CD4-positive, alpha-beta T cell (primary cell): ENCODE data around the gene CTTNBP2. TPM values are rescaled to one million over a fixed set of nuclear protein-coding genes. Genes with fewer than 3 reads are reported as not detected.
A peak's percentile ranks its signal among the peaks of the same experiment; 100 is the strongest.

ENCODE experiments used
- ATAC-seq: fragments of 200-7000 bp; cut with Tn5 transposase; one replicate; pipeline ENCODE4 v1.10.0; 2022; ENCODE audit warnings: mild to moderate bottlenecking; ENCODE audit not compliant: poor library complexity
- CTCF ChIA-PET: fragments of 350-600 bp; sonication (Branson Sonifier 250); formaldehyde crosslinking; loops from one replicate; lab custom pipeline; 2021; ENCODE audit warnings: antibody characterized with exemption, inconsistent platforms; lab: Charles Lee
- POLR2A ChIA-PET: fragments of 350-600 bp; sonication (Branson Sonifier 250); formaldehyde crosslinking; loops from one replicate; lab custom pipeline; 2021; ENCODE audit warnings: antibody characterized with exemption, inconsistent platforms; lab: Charles Lee
- DNase-seq, 14 experiments: peaks; one replicate each; pipeline ENCODE4 v3.0.0-alpha.2; 2013 to 2020; ENCODE audit warnings: mixed read lengths in 2 of 14
- H3K27ac ChIP-seq, 2 donors: one replicate each; pipeline versions ENCODE4 v1.5.1 to v1.7.0; 2013; ENCODE audit warnings: low read length in 2 of 2, low read depth in 1 of 2, mild to moderate bottlenecking in 1 of 2
- H3K27me3 ChIP-seq, 2 experiments: 1 replicate in 1 of 2; 2 replicates in 1 of 2; pipeline versions ENCODE4 v1.6.1 to v1.7.0; 2013; ENCODE audit warnings: low read length in 2 of 2, control low read depth in 1 of 2, mild to moderate bottlenecking in 1 of 2, moderate library complexity in 1 of 2; ENCODE audit not compliant: insufficient read depth in 2 of 2, control insufficient read depth in 1 of 2
- H3K36me3 ChIP-seq: one replicate; pipeline ENCODE4 v1.6.1; 2013; ENCODE audit warnings: low read length, control low read depth; ENCODE audit not compliant: insufficient read depth
- H3K4me1 ChIP-seq: one replicate; pipeline ENCODE4 v1.6.1; 2013; ENCODE audit warnings: low read length, control low read depth; ENCODE audit not compliant: insufficient read depth
- H3K4me3 ChIP-seq: one replicate; pipeline ENCODE4 v1.5.1; 2013; ENCODE audit warnings: mild to moderate bottlenecking, low read length, moderate library complexity
- H3K9me3 ChIP-seq, 2 experiments: 1 replicate in 1 of 2; 2 replicates in 1 of 2; pipeline versions ENCODE4 v1.6.1 to v1.7.0; 2013; ENCODE audit warnings: low read length in 2 of 2, mild to moderate bottlenecking in 2 of 2, control low read depth in 1 of 2, moderate library complexity in 1 of 2; ENCODE audit not compliant: control insufficient read depth in 1 of 2, insufficient read depth in 1 of 2
- H3K27ac Mint-ChIP-seq: one replicate; pipeline ENCODE4 v1.8.0; 2020; ENCODE audit warnings: mixed read lengths
- H3K27me3 Mint-ChIP-seq: one replicate; pipeline ENCODE4 v1.8.0; 2021; ENCODE audit warnings: mixed read lengths
- H3K36me3 Mint-ChIP-seq: one replicate; pipeline ENCODE4 v1.8.0; 2021; ENCODE audit warnings: low read depth, mixed read lengths
- H3K4me1 Mint-ChIP-seq: one replicate; pipeline ENCODE4 v1.8.0; 2021; ENCODE audit warnings: low read depth, mixed read lengths
- H3K4me3 Mint-ChIP-seq: one replicate; pipeline ENCODE4 v1.8.0; 2020; ENCODE audit warnings: mild to moderate bottlenecking, mixed read lengths
- H3K9me3 Mint-ChIP-seq: one replicate; pipeline ENCODE4 v1.8.0; 2020; ENCODE audit warnings: mixed read lengths
- CTCF ChIP-seq: fragments of 200-600 bp; IDR thresholded peaks from one replicate; pipeline ENCODE4 v1.8.0; 2022; ENCODE audit warnings: antibody characterized with exemption, mild to moderate bottlenecking
- intact Hi-C, 2 experiments: fragments of 100-400 bp; cut with DNase I in 1 of 2; cut with micrococcal nuclease in 1 of 2; formaldehyde crosslinking; loops; one replicate each; pipeline versions ENCODE4 v1.15.1 to v1.9.0; 2023 to 2025; cut with DNase I, micrococcal nuclease
- total RNA-seq, 174 experiments: library from RNA in 2 of 174; stranded (reverse) in 2 of 174; gene quantifications; one replicate each; pipeline ENCODE4 v1.2.3 and lab custom pipeline; 2021 to 2026

CTTNBP2 gene
- total RNA-seq, 2 experiments from 2014 or later: not detected

DNA sequence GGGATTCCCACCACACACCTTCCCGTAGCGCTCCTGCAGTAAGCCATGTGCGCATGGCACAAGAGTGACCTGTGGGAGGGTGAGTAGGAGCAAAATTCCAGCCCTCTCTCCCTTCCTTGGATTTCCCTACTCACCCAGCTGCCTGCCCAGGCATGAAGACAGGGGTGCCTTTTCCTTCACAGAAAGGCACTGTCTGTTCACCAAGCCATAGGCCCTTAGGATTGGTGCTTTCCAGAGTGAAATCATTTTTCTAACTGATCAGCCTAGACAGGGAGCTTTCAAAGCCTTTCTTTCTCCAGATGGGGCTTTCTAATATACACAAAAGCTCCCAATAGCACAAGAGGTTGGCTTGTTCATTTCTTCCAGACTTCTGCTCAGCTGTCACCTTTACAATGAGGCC, 79.7 kb downstream of the CTTNBP2 start:
- Mint-ChIP-seq H3K36me3 (no peaks in the 10 kb centered on the region), H3K27me3 (peaks cover 14% of the 10 kb centered on the region), H3K27ac (no peak overlapping the region), H3K9me3 (no peaks in the 10 kb centered on the region), H3K4me3 (no peak overlapping the region), H3K4me1 (no peaks in the 10 kb centered on the region)
- no peak overlapping the region for H3K27ac ChIP-seq
- POLR2A ChIA-PET: no interaction called here
- no peaks in the 10 kb centered on the region for H3K9me3 ChIP-seq
- intact Hi-C loops: no loop called here
- no peaks in the 10 kb centered on the region for H3K36me3 ChIP-seq
- H3K4me1 ChIP-seq: no peaks in the 10 kb centered on the region
- TF ChIP-seq CTCF: no peak
- CTCF ChIA-PET: no interaction called here
- H3K27me3 ChIP-seq: no peaks in the 10 kb centered on the region
- ATAC-seq (no peak), DNase-seq (no peak)
- H3K4me3 ChIP-seq: no peak overlapping the region

DNA sequence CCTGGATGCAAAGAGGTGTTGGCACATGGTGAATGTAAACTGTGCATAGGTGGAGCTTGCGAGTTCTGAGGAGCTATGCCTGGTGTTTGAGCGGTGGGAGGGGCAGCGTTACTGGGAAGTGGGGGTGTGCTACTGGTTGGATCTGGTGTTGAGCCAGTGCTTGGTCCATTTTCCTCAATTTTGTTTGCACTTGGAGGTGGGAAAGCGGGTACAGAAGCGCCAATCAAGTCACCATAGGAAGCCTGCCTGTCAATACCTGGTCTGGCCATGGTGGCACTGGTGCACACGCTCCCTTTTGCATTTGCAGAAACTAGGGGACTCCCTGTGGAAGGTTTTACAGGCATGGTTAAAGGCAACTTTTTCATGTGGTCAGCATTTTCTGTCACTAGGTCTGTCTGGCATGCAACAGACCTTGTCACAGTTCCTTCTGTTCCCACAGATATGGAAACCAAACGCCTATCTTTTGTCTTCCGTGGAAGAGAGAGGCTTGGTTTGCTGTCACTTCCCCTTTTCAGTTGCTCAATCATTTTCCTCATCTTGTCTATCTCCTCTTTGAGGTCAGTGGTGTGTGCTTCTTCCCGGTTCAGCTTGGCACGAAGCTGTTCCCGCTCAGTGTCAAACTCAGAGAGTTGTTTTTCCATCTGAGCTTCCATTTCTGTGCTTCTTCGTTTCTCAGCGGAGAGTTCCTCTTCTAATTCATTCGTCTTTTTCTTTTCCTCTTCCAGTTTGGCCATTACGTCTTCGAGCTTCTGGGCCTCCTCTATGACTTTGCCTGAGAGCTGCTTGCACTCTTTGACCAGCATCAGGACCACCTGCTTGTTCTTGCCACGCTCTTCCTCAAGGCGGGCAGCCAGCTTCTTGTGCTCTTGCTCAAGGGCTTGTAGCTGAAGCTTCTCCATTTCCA, 81.1 kb downstream of the CTTNBP2 start:
- no peaks in the 10 kb centered on the region for H3K9me3 ChIP-seq
- peak in 3 of 14 experiments; percentile 9 to 50 (median 38) for DNase-seq
- intact Hi-C loops: no loop called here
- no peaks in the 10 kb centered on the region for H3K36me3 ChIP-seq
- no peaks in the 10 kb centered on the region for H3K4me1 ChIP-seq
- no peaks in the 10 kb centered on the region for H3K36me3 Mint-ChIP-seq
- no peaks in the 10 kb centered on the region for H3K4me1 Mint-ChIP-seq
- ChIA-PET POLR2A (no interaction called here), CTCF (no interaction called here)
- TF ChIP-seq CTCF: no peak
- H3K27me3 Mint-ChIP-seq: peaks cover 14% of the 10 kb centered on the region
- no peak for ATAC-seq
- H3K27ac ChIP-seq: no peak overlapping the region
- H3K27ac Mint-ChIP-seq: no peak overlapping the region
- H3K4me3 Mint-ChIP-seq: no peak overlapping the region
- H3K9me3 Mint-ChIP-seq: no peaks in the 10 kb centered on the region
- H3K27me3 ChIP-seq: no peaks in the 10 kb centered on the region
- H3K4me3 ChIP-seq: no peak overlapping the region

DNA sequence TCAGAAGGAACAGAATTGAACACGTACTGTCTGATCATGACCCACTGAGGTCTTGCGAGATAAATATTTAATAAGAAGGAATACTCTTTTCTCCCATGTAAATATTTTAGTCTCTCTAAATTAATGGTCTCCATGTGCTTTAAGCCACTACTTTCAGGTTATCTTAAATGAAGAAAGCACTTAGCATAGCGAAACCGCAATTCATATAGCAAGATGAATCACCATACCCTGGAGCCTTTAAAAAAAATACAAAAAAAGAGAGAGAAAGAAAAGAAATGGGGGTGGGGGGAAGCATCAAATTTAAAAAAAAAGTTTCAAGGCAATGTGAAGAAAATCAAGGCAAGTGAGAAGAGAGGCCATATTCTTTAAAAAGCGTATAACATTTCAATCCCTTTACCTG, 82.5 kb downstream of the CTTNBP2 start:
- Mint-ChIP-seq H3K4me3 (no peak overlapping the region), H3K9me3 (no peaks in the 10 kb centered on the region), H3K36me3 (no peaks in the 10 kb centered on the region), H3K4me1 (no peaks in the 10 kb centered on the region), H3K27ac (no peak overlapping the region), H3K27me3 (peaks cover 14% of the 10 kb centered on the region)
- DNase-seq: no peak
- intact Hi-C loops: no loop called here
- Histone ChIP-seq H3K27ac (no peak overlapping the region), H3K4me1 (no peaks in the 10 kb centered on the region), H3K27me3 (no peaks in the 10 kb centered on the region), H3K4me3 (no peak overlapping the region), H3K9me3 (no peaks in the 10 kb centered on the region), H3K36me3 (no peaks in the 10 kb centered on the region)
- ChIA-PET CTCF (no interaction called here), POLR2A (no interaction called here)
- ATAC-seq: no peak
- TF ChIP-seq CTCF: no peak
